Hematopoietic multipotent progenitor cell treated with erythropoietin and hydrocortisone succinate and interleukin-3 and kit ligand, for 17 days (in vitro differentiated cells): ENCODE data around the gene LRP1B.
"Not testable (repeated sequence)": the region's sequence is repeated elsewhere in the genome, so short reads cannot be mapped to it uniquely, and the experiment has no call there.

Experiments used
- DNase-seq: peaks from one replicate; pipeline ENCODE4 v3.0.0-alpha.2; 2015; ENCODE audit warnings: low spot score

LRP1B gene

GRCh38 chr2:141878016-141878415 lies 252.8 kb downstream of the LRP1B start:
- no peak for DNase-seq

DNA sequence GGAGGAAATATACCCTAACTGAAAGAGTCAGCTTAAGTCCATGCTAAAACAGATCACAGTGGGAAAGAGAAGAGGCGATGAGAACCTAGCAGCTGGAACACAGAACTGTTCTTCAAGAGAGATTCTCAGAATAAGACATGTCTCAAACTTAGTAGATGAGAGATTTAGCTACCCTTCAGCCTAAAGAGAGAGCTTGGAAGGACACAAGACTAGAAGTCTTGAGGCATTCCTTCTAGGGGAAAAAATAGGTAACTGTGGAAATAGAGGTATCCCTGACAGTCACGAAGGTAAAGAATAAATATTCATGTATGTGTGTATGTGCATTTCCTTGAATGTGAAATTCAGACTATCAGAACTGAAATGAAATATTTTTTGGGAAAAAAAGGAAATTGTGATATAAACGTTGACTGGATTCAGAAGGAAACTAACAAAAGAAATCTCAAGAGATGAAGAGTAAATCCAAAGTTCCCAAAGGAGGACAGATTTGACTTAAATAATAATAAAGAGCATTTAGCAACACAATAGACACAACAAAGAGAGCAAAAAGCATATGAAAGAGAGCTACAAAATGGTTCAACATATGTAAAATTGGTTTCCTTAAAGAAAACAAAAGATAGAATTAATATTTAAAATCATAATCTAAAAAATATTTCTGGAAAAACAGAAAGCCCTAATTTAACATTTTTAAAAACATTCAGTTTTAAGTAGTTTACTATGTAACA lies 258.7 kb downstream of the LRP1B start:
- DNase-seq = no peak

DNA sequence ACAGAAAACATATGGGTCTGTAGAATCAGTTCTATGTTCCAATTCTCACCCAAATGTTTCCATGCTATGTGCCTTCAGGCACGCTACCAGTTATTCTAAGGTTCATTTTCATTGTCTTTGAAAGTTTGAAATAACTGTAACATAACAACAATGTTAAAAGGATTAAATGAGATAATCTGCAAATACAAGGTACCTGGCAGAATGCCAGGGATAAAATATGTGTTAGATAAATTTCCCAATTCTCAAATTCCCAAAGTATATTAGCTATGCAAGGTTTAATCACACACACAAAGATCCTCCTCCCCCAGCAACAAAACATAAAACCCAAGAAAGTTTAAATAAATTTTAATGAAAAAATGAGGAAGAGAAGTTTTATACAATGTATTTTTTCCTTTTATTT lies 261.2 kb downstream of the LRP1B start:
- DNase-seq = no peak

- no peak for DNase-seq
Measured at GRCh38 chr2:141863964-141864363, 266.9 kb downstream of the LRP1B start.

DNA sequence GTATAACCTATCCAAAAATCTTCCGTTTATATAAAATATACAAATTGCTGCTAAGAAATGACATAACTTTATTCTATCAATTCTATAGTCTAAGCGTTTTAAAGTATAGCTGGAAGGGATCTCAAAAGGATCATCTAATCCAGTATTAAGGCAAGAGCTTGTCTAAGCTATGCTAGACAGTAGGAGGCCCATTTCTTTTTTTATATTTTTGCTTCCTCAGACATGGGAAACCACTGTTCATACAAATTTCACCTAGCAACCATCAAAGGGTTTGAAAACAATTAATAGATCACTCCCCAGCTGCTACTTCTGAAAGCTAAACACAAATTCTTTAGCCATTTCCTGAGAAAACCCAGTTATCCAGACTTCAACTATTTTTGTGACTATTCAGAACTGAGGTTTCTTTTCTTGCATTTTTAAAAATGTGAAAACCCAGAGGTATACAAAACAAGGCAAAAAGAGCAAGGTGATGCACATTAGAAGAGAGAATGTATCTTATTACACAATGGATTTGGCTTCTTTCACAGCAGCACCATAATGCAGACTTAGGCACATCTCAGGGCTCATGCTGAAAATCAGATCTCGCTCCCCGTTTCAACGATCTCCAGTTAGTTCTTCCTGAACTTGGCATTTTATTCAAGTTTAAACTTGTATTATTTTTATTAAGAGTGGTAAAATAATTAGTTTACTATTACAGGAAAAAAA lies 274.4 kb downstream of the LRP1B start:
- no peak for DNase-seq

DNA sequence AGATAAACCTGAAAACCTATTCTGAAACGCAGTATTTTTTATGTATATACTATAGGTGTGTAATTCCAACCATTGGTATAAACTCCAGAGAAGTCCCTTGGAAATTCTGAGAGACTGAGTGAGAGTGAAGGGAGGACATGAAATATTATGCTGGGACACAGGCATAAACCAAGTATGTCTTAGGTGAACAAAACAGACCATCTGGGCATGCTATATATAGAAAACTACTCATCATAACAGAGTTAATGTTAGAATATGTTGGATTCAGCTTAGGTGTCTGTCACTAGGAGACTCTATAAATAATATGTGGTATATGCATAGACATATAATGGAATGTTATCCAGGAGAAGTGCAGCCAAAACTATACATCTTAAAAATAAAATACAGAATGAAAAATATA lies 282.6 kb downstream of the LRP1B start:
- no peak for DNase-seq

GRCh38 chr2:141844231-141844630 lies 286.6 kb downstream of the LRP1B start:
- DNase-seq = no peak

- no peak for DNase-seq
Measured at GRCh38 chr2:141835103-141835502, 295.7 kb downstream of the LRP1B start.

DNA sequence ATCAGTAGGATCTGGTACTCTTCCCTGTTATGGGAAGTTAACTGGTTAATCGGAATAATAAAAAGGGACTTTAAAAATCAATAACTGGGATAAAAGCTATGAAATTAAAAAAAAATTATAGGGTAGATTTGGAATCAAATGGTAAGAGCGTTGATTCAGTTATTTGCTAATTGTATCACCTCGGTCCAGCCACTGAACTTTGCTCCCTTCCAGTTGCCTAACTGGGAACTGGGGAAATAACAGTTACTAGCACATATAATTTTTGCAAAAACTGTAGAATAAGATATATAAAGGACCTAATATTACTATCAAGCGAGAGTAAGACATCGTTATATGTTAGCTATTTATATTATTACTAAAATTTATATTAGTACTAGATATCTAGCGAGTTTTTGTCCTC lies 302.1 kb downstream of the LRP1B start:
- no peak for DNase-seq

GRCh38 chr2:141824790-141825189 lies 306.0 kb downstream of the LRP1B start:
- no peak for DNase-seq

DNA sequence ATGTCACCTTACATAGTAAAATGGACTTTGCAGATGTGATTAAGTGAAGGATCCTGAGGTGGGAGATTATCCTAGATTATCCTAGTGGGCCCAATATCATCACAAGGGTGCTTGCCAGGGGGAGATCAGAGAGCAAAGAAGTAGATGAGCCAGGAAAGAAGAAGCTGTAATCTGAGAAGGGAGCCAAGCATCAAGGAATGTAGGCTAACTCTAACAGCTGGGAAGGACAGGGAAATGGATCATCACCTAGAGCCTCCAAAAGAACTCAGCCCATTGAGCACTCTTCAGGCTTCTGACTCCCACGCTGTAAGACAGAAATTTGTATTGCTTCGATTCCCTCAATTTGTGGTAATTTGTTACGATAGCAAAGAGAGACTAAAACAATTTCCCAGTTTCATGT lies 309.9 kb downstream of the LRP1B start:
- DNase-seq = no peak

GRCh38 chr2:141815320-141815719 lies 315.5 kb downstream of the LRP1B start:
- not testable (repeated sequence) for DNase-seq

DNA sequence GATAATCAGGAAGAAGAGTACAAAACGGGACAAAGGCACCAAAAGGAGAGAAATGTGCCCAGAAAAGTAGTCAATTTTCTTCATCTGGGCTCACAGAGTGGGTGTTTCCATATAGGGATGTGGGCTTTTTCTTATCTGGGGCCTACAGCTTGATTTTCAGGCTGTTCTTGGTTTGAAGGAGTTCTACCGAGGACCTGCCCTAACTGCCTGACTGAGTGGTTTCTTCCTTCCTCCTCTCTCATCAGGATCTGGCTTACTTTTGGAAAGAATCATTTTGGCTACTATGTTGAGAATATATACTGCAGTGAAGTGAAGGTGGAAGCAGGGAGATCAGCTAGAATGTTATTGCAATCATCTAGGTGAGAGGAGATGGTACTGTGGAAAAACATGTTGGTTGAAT lies 316.7 kb downstream of the LRP1B start:
- no peak for DNase-seq

DNA sequence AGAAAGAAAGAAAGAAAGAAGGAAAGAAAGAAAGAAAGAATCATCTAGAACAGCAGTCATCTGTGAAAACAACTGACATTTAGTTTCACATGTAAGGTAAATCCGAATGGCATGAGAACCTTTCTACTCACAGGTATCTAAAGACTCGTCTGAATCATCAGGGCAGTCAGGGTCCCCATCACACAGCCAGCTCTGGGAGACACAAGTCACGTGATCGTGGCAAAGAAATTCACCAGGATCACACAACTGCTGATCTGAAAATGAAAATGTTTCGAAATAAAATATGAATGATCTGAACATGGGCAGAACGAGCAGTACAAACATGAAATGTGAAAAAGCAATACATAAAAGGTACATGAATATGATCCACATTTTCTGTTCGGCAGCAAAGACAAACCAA lies 320.7 kb downstream of the LRP1B start:
- DNase-seq = no peak

GRCh38 chr2:141806090-141806489 lies 324.7 kb downstream of the LRP1B start:
- no peak for DNase-seq

GRCh38 chr2:141805302-141805701 lies 325.5 kb downstream of the LRP1B start:
- no peak for DNase-seq

DNA sequence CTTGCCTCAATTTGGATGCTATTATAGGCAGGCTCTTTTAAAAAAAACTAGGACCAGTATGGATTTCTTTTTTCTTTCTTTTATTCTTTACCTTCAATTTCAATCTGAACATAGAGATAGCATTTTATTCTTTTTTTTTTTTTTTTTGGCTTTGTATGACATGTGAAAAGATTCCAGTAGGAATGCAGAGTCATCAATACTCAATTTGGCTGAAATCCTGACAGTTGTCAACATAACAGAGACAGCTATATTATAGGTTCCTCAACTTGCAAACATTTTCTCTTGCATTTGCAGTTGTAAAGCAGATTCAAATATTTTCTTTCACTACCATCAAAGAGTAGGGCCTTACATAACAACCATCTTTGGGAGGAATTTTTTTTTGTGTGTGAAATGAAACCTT lies 334.4 kb downstream of the LRP1B start:
- DNase-seq = no peak

DNA sequence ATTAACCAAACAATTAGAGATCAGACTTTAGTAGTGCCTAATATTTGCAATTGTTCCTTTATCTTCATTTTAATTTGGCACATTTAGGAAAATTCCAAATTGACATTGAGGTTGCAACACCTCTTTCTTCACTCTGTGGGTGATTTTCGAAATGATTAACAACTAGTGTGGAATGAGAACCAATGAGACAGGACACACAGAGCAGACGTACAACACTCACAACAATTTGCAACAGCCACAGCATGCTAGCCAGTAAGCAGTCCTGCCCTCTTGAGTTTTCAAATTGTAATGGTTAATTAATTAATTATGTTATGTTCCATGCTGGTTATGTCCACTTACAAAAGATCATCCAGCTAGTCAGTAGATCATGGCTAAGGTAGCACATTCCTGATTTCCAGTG lies 339.3 kb downstream of the LRP1B start:
- DNase-seq = no peak

DNA sequence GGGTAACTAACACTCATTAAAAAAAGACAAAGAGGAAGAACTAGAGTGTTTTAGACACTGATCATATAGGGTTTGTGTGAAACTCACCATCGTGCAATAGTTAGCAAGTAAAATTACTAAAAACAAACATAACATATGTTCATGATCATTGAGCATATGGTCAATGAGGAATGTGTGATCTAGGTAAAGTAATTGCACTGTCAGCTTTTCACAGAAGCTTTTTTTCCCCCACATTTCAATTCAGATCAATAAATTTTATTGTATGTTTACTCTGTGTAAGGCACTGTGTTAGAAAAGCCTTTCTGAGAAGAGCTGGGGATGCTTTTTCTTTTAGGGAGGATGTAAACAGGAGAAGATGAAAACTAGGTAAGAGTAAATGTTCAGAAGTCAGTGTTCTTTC lies 348.2 kb downstream of the LRP1B start:
- DNase-seq = no peak

DNA sequence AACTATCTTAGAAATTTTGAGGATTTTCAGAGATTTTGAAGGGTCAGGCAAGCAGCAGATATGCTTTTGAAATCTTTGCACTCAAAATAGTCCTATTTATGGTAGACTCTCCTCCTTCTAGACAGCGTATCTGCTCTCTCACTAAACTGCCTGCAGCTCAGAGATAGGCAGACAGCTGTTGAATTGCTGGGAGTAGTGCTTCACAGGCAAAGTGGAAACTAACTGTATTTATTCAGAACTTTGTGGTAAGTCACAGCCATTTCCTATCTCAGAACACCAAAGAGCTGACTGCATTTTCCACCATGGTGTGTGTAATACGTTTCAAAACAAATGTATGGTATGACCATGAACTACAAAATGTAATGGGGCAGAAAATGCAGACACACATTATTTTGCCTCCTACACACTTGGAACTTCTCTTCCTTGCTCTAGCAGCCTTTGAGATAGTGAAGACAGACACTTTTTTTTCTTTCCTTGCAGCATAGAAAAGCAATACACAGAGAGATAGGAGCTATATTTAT lies 352.4 kb downstream of the LRP1B start:
- DNase-seq = no peak

- no peak for DNase-seq
Measured at GRCh38 chr2:141770530-141770929, 360.3 kb downstream of the LRP1B start.

DNA sequence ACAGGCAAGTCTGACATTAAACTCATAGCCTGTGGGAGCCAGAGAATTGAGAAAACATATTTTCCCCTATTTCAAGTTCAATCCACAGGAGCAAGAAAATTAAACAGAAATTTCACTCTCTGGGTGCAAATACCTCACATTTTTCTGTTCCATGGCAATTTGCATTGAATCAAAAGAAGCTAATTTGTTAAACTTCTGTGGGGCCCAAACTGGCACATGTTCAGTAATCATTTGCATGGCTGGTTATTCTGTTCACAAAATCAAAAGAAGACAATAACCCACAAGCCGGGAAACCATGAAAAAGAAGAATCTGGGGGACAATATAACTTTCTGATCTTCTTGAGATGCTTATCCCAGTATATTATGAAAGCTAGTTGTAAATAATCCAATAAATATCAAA lies 363.1 kb downstream of the LRP1B start:
- no peak for DNase-seq

- no peak for DNase-seq
Measured at GRCh38 chr2:141767051-141767450, 363.8 kb downstream of the LRP1B start.

GRCh38 chr2:141766225-141766624 lies 364.6 kb downstream of the LRP1B start:
- DNase-seq = no peak
